ENCODE measurements around the gene GAS5.
"Not testable (repeated sequence)": the region's sequence is repeated elsewhere in the genome, so short reads cannot be mapped to it uniquely, and the experiment has no call there.

The GAS5 gene

GRCh38 chr1:173867753-173868265 is at the start of gene GAS5:
TSS of gene GAS5 (minus strand) at chr1:173867989.
- DNase-seq, result peak; percentile 100

- no peak for DNase-seq
These were observed 49.4 kb upstream of the GAS5 start, which contains the start of gene SERPINC1 for GRCh38 chr1:173917149-173917548. TSS of gene SERPINC1 (minus strand) at chr1:173917327. CDS start at chr1:173917259, 68 bp downstream.

GRCh38 chr1:173916667-173917066 is 48.9 kb upstream of the GAS5 start:
- no peak for DNase-seq

- no peak for DNase-seq
These were observed 47.8 kb upstream of the GAS5 start for GRCh38 chr1:173915596-173915995.

GRCh38 chr1:173914366-173914871 is 46.6 kb upstream of the GAS5 start:
- peak; percentile 27 for DNase-seq

- DNase-seq, result no peak
These were observed 45.3 kb upstream of the GAS5 start for GRCh38 chr1:173913111-173913510.

GRCh38 chr1:173903827-173904531 is 36.2 kb upstream of the GAS5 start:
- DNase-seq, result no peak

- no peak for DNase-seq
These were observed 33.2 kb upstream of the GAS5 start for GRCh38 chr1:173900992-173901391.

GRCh38 chr1:173900427-173900826 is 32.6 kb upstream of the GAS5 start:
- no peak for DNase-seq

GRCh38 chr1:173894189-173894588 is 26.4 kb upstream of the GAS5 start:
- DNase-seq, result no peak

- no peak for DNase-seq
These were observed 25.8 kb upstream of the GAS5 start for GRCh38 chr1:173893611-173894010.

GRCh38 chr1:173889885-173890284 is 22.1 kb upstream of the GAS5 start:
- DNase-seq, result no peak

- DNase-seq, result no peak
These were observed 21.0 kb upstream of the GAS5 start for GRCh38 chr1:173888749-173889148.

- DNase-seq, result no peak
These were observed 19.8 kb upstream of the GAS5 start for GRCh38 chr1:173887627-173888026.

- DNase-seq, result no peak
These were observed 19.2 kb upstream of the GAS5 start for GRCh38 chr1:173886746-173887611.

GRCh38 chr1:173884701-173885100 is 16.9 kb upstream of the GAS5 start:
- no peak for DNase-seq

GRCh38 chr1:173881117-173881516 is 13.3 kb upstream of the GAS5 start:
- DNase-seq, result not testable (repeated sequence)

- DNase-seq, result no peak
These were observed 10.5 kb upstream of the GAS5 start for GRCh38 chr1:173878251-173878650.

GRCh38 chr1:173876732-173877131 is 8.9 kb upstream of the GAS5 start:
- no peak for DNase-seq

GRCh38 chr1:173871500-173871899 is 3.7 kb upstream of the GAS5 start:
- DNase-seq, result no peak

GRCh38 chr1:173871091-173871490 is 3.3 kb upstream of the GAS5 start:
- no peak for DNase-seq

- DNase-seq, result peak; percentile 51
These were observed 2.7 kb upstream of the GAS5 start for GRCh38 chr1:173870252-173871075.

GRCh38 chr1:173869021-173869359 is 1.2 kb upstream of the GAS5 start:
- no peak for DNase-seq
